GM19372 (cell line): ENCODE results near the gene CELA2B.
"Not testable (repeated sequence)": the region's sequence is repeated elsewhere in the genome, so short reads cannot be mapped to it uniquely, and the experiment has no call there.

Experiments used
- ATAC-seq: cut with Tn5 transposase; IDR thresholded peaks from one replicate; pipeline ENCODE4 v1.9.1; 2021; ENCODE audit warnings: mild to moderate bottlenecking, low read depth, moderate library complexity; ENCODE audit not compliant: unreplicated experiment

The CELA2B gene

DNA sequence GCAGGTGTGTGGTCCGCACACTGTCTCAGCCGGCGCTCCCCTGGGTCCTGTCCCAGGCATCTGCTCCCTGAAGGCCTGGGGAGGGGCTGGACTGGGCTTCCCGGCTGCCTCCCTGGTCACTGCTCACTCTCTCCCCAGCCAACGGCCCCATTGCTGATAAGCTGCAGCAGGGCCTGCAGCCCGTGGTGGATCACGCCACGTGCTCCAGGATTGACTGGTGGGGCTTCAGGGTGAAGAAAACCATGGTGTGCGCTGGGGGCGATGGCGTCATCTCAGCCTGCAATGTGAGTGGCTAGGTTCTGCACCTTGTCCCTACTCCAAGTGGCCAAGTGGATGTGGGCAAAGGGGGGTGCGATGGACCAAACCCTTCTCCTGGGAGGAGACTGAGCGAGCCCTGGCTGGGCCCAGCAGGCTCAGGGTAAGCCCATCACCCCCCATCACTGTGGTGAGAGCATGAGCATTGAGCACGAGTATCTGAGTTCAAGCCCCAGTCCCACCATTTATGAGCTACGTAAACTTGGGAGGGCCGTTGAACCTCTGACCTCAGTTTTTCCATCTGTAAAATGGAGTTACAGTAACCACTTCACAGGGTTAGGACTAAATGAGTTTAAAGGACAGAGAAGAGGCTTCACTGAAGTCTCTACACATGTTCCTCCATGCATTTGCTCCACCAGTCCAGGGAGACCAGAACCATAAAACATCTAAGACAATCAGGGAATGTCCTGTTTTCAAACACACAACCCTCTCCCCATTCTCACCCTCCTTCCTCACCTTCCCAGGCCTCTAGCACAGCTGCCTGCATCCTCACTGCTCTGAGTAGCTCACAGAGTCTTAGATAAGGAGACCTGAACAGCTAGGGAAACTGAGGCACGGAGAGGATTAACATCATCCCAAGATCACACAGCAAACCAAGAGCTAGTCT is 31.2 kb upstream of the CELA2B start:
- ATAC-seq: no peak

DNA sequence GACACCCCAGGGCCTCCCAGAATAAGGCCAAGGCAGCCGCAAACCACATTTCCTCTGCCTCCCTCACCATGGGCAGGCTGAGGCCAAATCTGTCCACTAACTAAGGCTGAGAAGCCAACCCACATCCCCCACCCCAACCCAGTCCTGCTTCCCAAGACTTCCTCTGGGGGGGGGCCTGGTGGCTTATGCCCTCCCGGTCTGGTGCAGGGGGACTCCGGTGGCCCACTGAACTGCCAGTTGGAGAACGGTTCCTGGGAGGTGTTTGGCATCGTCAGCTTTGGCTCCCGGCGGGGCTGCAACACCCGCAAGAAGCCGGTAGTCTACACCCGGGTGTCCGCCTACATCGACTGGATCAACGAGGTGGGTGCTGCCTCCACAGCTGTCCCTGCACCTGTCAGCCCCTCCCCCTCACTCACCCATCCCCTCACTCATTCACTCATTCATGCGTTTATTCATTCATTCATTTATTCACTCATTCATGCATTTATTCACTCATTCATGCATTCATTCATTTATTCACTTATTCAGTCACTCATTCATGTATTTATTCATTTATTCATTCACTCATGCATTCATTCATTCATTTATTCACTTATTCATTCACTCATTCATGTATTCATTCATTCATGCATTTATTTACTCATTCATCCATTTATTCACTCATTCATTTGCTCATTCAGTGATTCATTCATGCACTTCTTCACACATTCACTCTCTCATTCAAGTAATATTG is 30.3 kb upstream of the CELA2B start:
- ATAC-seq: no peak

DNA sequence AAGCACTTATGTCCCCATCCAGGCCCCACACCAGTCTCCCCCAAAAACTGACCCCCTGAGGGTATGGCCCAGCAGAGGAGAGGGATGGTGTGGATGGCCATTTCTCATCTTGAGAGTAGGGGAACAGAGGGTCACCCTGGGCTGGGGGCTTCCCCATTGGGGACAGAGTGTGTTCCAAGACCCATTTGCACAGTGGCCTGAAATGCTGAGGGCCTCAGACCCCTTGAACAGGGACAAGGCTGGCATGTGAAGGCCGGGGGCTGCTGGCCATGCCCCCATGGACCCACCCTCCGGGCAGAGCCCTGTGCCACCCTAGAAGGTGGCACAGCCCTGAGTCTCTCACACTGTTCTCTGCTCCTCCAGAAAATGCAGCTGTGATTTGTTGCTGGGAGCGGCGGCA is 29.7 kb upstream of the CELA2B start:
- ATAC-seq: no peak

DNA sequence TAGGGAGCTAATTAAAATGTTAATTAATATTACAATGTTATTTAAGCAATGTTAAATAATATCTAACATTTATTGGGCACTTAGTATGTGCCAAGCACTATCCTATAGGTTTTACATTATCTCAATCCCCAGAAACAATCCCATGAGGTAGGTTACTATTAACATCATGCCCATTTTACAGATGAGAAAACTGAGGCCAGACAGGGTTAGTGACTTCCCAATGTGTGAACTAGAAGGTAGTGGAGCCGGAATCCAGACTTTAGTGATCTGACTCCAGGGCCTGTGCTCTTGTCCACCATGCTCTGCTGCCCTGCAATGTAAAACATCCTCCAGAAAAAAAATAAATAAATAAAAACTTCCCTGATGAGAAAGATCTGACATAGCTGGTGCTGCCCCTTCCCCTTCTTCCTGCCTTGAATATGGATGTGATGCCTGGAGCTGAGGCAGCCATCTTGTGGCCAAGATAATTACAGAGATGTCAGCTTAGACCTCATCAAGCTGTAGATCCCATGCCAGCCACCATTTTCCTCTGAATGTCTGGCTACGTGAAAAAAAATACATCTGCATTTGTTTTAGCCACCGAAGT is 26.9 kb upstream of the CELA2B start:
- ATAC-seq: no peak

DNA sequence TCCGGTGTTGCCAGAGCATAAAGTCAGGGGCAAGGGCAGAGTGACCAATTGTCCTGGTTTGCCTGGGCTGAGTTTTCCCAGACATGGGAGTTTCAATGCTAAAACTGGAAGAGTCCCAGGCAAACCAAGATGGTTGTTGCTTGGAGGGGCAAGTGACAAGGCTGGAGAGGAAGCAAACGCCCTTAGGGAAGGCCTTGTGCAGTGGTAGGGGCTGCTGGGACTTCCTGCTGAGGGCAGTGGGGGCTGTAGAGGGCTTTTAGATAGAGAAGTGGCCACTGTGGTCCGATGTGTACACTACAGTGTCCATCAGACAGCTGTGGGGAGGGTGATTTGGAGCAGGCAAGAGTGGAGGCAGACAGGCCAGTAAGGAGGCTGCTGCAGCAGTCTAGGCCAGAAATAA is 26.3 kb upstream of the CELA2B start:
- ATAC-seq: no peak

DNA sequence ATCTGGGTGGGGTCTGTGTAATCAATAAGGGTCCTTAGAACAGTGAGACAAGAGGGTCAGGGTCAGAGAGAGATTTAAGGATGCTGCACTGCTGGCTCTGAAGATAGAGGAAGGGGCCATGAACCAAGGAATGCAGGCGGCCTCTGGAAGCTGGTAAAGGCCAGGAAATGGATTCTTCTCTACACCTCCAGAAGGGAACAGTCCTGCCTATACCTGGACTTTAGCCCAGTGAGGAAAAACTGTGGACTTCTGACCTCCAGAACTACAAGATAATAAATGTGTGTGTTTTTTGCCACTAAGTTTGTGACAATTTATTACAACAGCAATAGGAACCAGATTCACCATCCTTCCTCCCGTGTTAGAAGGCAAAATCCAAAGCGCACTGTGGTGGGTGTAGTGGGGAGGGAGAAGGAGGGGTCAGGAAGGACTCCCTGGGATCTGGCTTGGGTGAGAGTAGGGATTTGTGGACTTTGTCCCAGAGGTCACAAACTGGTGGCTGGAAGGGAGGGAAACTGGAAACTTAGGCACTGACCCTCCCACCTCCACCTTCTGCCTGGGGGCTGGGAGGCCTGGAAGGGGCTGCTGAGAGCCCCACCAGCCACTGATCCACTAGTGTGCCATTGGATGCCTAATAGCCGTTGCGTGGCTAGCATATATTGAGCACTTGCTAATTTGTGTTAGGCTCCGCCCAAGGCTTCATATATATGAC is 24.7 kb upstream of the CELA2B start:
- no peak for ATAC-seq

DNA sequence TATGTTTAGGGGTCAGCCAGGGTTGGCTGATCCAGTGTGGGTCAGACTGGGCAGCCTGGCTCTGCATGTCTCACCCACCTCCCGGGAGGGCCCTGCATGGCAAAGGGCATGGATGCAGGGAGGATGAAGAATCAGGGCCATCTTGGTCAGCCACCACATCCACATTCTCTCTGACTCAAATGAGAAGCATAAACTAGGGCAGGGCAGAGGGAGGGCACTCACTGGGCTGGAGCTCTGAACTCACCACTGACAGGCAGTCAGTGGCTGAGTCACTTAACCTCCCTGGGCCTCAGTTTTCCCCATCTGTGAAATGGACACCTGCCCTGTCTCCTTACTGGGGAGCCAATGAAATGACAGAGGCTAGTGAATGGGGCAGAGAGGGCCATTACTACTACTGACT is 23.7 kb upstream of the CELA2B start:
- ATAC-seq: no peak

DNA sequence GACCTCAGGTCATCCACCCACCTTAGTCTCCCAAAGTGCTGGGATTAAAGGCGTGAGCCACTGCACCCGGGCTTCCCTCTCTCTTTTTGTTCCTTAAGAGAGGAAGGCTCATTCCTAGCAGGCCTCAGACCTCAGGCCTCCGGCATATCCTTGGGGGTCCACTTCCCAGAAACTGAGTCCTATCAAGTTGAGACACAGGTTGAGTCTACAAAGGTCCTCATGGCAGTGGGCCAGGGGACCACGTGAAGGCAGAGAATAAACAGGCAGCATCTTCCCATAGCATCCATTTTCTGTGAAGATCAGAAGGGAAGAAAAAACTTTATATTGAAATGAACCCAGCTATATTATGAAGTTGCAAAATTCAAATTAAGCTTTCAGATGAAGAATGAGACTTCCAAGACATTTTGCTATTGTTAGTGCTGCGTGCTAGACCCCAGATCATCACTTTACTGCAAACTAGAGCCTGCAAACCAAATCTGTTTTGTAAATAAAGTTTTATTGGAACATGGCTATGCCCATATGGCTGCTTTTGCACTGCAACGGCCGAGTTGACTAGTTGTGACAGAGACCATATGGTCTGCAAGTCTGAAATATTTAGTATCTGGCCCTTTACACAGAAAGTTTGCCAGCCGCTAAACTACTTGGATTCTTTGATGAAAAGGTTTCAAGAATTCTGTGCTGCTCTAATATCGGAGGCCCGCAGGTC is 22.9 kb upstream of the CELA2B start:
- no peak for ATAC-seq

DNA sequence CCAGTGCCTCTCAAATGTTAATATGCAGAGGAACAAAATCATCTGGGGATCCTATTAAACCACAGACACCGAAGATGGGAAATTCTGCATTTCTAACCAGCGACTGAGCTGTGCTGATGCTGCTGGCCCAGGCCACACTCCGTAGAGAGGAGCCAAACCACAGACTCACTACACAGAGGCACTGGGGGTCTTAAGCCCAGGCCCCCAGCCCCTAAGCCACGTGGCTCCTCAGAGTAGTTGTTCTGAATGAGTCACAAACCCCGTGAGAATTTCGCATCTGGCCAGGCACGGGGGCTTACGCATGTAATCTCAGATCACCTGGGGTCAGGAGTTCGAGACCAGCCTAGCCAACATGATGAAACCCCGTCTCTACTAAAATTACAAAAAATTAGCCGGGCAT is 22.2 kb upstream of the CELA2B start:
- ATAC-seq: no peak

DNA sequence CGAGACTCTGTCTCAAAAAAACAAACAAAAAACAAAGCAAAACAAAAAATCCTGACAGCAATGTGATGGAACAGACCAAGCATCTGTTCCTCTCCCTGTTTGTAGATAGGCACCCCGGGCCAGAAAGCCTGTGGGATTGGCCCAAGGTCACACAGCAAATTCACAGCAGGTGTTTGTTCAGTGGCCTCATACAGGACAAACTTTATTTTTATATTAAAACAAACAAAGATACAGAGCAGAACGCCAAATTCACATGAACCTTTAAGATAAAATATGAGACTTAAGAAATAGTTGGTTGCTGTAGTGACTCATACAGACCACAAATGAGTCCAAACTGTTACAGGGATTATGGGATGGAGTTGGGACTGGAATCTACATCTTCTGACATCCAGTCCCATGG is 21.6 kb upstream of the CELA2B start:
- no peak for ATAC-seq

DNA sequence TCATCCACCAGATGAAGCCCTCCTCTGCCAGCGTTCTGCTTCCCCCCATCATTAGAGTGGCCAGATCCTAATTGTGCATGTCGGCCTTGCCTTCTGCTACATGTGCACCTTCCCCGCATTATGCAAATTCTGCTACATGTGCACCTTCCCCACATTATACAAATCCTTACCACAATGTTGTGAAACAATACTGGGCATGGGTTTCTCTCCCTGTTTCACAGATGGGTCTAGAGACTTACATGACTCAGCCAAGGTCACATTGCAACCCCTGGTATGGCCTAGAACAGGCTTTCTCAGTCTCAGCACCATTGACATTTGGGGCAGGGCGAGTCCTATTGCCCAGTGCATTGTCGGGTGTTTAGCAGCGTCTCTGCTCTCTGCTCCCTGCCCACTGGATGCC is 20.4 kb upstream of the CELA2B start:
- ATAC-seq: no peak

DNA sequence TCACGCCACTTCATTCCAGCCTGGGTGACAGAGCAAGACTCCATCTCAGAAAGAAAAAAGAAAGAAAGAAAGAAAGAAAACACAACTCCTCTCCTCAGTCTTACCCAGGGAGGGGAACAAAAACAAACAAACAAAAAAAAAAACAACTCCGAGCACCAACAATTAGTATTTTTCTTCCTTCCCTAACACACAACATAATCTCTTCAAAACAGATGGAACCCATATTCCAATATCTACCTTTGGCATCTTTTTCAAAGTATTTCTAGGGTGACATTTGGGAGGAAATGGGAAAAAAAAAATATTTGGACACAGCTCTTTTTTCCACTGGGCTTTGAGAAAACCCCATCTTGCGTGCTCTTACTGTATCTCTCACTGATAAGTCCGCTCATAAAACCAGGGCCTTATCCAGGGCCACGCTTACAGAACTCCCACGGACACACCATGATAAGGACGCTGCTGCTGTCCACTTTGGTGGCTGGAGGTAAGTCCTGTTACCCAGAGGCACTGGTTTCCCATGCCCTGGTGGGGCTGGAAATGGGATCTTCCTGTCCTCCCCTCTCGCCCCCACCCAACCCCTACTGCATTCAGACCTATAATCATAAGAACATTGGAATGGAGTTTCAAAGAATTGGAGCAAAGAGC is 19.5 kb upstream of the CELA2B start, which contains the start of gene CELA2A:
Gene CELA2A (plus strand): TSS at position 420 of the 642 bp plus-strand sequence. CDS start 22 bp downstream, at position 442.
- ATAC-seq: no peak

DNA sequence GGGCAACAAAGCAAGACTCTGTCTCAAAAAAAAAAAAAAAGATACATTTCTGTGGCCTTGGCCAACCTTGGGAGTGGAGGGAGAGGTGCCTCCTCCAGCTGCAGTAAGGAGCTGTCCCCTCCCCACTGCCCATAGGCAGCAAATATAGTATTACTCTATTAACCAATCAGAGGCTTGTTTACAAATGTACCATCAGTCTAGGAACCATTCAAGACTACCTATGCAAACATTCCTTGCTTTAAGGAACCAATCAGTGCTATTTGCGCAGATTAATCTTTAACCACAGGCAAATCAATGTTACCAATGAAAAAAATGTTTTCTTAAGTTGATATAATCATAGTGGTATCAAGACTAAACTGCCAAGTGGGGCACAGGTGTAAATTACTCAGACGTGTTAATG is 18.3 kb upstream of the CELA2B start:
- ATAC-seq: no peak

DNA sequence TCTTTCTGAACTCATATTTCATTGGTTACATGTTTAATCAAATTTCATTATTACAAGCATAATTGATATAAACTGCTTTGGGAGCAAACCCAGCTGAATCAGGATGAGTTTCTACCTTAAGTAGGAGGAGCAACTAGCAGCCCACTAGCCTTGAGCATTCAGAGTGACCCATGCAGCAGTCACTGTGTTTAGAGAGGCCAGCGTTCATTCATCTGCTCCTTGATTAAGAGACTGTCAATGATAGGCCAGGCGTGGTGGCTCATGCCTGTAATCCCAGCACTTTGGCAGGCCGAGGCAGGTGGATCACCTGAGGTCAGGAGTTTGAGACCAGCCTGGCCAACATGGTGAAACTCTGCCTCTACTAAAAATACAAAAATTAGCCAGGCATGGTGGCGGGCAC is 17.5 kb upstream of the CELA2B start:
- not testable (repeated sequence) for ATAC-seq

DNA sequence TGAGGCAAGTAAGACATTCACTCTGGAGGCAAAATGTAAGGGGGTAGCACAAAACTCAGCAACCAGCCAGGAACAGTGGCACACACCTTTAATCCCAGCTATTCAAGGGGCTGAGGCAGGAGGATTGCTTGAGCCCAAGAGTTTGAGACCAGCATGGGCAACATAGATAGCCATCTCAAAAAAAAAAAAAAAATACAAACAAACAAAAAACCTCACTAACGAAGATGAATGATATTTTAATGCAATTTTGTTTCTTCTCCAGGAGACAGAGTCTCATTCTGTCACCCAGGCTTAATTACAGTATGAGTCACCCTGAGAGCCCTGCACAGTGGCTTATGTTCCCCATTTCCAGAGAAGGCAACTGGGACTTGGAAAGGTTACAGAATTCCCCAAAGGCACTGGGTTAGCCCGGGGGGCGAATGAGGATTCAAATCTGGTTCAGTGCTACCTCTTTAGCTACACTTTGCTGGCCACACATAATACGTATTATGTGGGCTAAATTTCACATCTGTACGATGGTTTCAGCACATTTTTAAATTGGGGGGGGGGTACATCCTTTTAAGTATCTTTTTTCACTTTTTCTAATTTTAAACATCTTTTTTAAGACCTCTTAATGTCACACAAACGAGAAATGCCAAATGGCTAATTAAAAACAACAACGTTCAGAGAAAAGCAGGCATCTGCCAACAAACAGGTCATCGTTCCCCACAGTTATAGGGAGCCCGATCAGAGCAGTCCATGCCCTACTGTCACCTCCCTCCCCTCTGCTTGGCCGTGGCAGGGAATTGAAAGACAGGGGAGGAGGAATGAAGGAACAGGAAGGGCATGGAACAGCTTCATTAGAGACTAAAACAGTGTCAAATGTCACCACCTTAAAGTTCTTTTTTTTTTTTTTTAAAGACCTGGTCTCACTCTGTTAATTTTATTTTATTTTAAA is 15.9 kb upstream of the CELA2B start:
- ATAC-seq: no peak

DNA sequence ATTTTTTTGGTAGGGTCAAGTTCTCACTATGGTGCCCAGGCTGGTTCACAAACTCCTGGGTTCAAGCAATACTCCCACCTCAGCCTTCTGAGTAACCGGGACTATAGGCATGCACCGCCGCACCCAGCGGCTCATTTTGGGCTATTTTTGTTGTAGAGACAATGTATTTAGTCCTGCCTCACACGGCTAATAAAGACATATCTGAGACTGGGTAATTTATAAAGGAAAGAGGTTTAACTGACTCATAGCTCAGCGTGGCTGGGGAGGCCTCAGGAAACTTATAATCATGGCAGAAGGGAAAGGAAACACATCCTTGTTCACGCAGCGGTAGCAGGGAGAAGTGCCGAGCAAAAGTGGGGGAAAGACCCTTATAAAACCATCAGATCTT is 15.2 kb upstream of the CELA2B start:
- ATAC-seq: no peak

DNA sequence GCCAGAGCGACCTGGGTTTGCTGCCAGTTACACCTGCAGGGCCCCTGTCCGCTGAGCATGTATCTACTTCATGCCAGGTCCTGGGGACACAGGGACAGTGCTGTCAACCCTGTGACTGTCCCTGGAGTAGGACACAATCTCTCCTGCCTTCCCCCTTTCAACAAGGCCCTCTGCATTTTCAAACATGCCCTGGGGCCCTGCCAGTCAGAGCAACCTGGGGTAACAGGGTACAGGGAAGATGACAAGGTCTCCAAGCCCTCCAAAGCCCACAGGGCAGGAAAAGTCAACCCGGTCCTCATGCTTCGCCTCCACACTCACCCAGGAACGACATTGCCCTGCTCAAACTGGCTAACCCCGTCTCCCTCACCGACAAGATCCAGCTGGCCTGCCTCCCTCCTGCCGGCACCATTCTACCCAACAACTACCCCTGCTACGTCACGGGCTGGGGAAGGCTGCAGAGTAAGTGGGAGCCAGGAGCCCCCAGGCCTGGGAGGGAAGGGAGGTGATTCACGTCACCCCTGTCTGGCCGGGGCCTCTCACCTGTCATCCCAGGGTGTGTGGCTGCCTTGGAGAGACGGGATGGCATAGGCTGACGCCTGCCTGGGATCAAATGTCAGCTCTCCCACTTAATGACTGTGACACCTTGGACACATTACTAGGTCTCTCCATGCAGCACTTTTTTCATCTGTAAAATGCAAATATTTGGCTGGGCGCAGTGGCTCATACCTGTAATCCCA is 12.7 kb upstream of the CELA2B start:
- not testable (repeated sequence) for ATAC-seq

DNA sequence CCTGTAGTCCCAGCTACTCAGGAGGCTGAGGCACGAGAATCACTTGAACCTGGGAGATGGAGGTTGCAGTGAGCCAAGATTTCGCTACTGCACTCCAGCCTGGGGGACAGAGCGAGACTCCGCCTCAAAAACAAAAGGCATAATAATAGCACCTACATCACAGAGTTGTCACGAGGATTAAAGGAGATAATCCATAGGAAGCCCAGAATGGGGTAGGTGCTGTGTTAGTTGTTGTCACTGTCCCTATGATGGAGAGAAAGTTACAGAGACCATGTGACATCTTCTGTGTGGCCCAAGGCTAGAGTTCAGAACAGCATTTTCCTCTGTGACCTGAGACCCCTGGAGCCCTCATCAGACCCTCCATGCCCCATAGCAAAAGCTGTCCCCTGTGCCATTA is 12.0 kb upstream of the CELA2B start:
- not testable (repeated sequence) for ATAC-seq
